Activated T-cell treated with anti-CD3 and anti-CD28 coated beads for 4 hours (primary cell): ENCODE data around the gene RAB28.

Experiments
- DNase-seq: peaks from one replicate; pipeline ENCODE4 v3.0.0-alpha.2; 2020

The RAB28 gene

DNA sequence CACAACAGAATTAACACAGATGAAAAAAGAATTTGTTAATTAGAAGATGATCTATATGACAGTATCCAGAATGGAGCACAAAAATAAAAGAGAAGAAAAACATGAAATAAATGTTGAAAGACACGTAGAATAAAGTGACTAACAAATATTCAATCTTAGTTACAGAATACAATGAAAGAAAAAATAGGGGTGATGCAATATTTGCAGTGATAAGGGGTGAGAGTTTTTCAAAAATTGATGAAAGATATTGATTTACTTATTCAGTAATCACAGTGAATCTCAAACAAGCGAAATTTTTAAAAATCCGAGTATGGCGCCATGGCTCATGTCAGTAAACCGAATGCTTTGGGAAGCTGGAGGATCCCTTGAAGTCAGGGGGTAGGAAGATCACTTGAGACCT is 20.2 kb upstream of the RAB28 start:
- no peak for DNase-seq

GRCh38 chr4:13498469-13498868 is 14.3 kb upstream of the RAB28 start:
- DNase-seq: no peak

- no peak for DNase-seq
Measured at GRCh38 chr4:13496605-13497004, 12.5 kb upstream of the RAB28 start.

DNA sequence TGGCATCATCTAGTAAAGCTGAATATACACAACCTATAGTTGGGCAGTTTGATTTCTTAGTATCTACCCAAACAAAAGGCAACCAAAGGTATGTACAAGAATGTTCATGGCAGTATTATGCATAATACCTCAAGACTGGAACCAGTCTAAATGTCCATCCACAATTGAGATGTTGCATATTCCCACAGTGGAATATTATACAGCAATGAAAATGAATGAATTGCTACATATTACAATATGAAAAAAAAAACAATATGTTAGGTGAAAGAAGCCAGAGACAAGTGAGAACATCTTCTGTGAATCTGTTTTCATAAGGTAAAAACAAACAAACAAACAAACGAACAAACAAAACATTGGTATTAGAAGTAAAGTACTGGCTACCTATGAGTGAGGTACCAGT is 11.6 kb upstream of the RAB28 start:
- no peak for DNase-seq

DNA sequence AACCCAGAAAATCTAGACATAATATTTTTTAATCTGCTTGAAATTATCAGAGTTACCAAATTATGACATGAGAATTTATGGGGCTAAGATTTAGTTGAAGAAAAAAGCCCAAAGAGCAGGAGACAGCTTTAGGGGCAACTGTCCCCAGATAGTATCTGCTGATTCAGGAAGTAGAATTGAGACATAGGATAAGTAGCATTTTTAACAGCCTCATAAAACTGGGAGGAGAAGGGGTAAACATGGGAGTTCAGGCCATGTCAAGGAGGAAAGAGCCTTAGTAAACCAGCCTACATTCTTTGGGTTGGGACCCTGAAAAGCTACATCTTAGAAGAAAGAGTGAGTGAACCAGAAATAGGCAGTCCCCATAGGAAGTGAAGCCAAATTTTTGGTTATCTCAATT is 9.7 kb upstream of the RAB28 start:
- DNase-seq: no peak

GRCh38 chr4:13492747-13493146 is 8.6 kb upstream of the RAB28 start:
- no peak for DNase-seq

DNA sequence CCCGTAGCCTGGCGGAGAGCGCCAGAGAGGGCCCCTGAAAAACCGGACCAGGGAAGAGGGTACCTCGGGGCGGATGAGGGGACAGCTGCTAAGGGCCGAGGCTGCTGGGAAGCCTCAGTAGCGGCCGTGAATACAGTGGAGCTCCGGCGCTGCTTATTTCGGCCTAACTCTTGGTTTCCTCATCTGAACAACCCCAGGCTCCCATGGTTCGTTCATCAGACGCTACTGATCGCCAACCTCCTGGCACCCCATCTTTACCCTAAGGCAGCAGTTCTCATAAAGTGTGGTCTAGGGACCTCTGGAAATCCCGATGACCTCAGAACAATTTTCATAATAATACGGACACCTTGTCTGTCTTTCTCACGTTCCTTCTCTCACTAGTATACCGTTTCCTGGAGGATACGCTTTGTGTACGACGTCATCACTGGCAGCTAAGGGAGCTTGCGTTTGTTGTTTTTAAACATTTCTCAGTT is 645 bp upstream of the RAB28 start:
- no peak for DNase-seq

GRCh38 chr4:13483768-13484121 is 395 bp downstream of the RAB28 start:
- no peak for DNase-seq

DNA sequence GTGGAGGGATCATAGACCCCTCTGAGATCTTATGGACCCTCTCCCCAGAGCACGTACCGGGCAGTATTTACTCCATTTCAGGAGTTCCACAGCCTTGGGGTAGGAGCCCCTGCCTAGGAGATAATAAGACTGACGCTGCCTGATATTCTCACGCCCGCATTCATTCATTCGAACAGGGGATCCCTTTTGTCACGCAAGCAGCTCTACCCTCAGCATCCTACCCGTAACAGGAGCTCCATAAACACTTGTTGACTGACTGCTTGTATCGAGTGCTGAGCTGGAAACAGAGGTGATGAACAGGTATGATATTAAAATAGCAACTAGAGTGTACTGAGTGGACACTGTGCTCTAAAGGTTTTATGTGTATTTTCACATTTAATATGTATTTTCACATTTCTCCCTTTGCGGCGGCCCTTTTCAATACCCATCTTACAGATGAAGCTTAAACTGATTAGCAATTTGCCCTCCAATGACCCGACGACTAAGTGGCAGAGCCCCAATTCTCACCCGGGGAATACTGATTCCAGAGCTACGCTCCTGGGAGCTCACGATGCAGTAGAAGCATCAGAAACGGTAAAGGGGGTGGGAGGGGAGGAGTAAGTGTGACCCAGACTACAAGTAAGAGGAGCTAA is 888 bp downstream of the RAB28 start:
- DNase-seq: no peak

DNA sequence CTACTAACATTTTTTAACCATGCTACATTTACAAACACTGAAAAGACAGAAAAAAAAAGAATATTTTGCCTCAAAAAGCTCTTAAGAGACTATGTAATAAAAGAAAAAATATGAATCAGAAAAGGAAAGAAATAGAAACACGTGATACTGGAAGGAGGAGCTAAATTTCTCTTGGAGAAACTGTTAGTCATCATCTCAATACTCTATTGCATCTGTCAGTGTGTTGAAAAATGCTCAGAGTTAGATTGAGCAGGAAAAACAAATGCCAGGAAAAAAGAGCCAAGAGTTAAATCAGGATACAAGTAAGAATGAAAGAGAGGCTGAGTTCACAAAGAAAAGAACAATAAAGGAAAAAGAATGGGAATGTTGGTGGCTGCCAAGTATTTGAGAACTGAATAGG is 2.6 kb downstream of the RAB28 start:
- no peak for DNase-seq

DNA sequence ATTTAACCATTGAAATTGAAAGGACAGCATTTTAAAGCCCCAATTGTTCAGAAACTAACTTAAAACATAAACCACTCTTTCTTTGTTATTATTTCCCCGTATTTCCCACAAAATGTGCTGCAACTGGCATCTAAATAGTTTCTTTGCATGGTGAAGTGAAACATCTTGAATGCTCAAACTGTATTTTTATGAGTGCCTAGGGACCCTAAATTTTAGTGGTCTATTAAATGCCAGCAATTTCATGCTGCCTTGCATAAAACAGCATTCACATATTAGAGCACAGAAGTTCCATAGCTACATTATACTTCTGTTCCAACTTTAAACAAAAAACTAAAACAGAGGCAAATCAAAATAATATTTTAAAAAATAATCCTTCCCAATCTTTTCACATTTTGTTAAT is 5.4 kb downstream of the RAB28 start:
- no peak for DNase-seq

- DNase-seq: no peak
Measured at GRCh38 chr4:13478131-13478530, 6.0 kb downstream of the RAB28 start.

- DNase-seq: no peak
Measured at GRCh38 chr4:13476915-13477314, 7.2 kb downstream of the RAB28 start.

GRCh38 chr4:13476152-13476551 is 8.0 kb downstream of the RAB28 start:
- DNase-seq: no peak

GRCh38 chr4:13471400-13471799 is 12.7 kb downstream of the RAB28 start:
- DNase-seq: no peak

DNA sequence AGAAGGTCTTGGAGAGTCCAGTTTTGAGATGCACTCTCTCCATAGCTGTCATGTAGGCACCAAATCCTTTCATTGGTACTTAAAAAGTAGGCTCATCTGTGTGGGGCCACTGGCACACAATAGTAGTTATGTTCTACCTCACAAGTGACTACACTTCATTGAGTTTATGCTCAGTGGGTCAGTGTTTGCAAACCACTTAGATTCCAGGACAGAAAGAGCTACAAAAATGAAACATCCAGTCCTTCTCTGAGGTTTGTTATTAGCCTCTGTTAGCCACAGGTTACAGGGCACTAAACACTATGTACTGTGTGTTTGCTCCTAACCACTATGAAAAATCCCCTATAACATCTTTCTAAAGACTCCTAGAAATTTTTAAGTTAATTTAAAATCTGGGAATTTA is 13.8 kb downstream of the RAB28 start:
- DNase-seq: no peak

GRCh38 chr4:13464973-13465372 is 19.2 kb downstream of the RAB28 start:
- no peak for DNase-seq

DNA sequence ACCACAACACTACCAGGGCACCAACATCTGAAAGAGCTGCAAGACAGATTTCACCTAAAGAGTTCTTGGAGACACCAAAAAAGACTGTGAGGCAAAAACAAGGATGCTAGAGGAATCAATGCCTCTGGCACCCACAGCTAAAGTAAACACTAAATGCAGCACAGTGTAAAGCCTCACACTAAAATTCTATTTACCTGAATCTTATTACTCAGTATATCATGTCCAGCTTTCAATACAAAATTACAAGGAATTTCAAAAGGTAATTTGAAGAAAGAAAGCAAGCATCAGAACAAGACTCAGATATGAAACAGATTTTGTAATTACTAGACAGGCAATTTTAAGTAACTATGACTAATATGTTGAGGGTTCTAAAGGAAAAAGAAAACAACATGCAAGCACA is 19.6 kb downstream of the RAB28 start:
- no peak for DNase-seq

DNA sequence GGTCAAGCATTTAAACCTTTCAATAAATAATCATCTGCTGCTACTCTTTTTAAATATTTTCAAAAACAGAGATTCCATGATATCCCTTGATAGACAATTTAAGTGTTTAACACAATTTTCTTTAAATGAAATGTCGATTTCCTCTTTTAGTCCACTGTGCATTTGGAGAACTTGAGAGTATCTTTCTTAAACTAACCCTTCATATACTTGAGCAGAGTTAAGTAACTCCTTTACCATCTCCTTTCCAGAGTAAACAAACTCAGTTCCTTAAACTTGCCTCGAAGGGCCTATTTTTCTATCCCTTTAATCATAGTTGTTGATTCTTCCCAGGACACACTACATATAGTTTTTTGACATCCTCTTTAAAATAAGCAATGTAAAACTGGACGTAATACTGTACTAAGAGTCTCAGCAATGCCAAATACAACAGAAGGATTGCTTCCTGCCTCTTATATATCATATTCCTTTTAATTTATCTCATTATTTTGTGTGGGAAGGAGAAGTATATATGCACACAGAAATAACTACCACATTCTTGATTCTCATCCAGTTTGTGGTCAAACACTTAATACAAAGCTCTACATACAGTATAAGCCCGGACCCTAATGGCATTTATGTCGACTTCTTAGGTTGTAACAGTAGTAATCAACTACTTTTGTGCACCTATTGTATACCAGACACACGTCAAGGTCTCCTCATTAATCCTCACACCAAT is 22.8 kb downstream of the RAB28 start:
- DNase-seq: no peak

DNA sequence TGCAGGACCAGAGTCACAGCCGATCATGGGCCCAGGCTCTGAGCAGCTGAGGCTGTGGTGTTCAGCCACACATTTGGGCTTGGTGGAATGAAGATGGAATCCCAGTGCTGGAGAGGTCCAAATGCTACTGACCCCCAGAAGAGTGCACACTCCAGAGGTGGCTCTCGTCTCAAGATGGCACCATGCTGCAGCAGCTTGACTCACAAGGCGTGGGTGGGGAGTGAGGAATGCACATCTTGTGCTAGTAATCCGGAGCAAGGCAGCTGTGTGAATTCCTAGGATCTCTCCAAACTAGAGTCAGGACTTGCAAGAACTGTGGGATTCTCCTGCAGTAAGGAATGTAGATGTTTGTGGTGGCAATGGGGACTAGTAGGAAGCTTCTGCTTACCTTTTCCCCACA is 28.7 kb downstream of the RAB28 start:
- DNase-seq: no peak

- DNase-seq: no peak
Measured at GRCh38 chr4:13454786-13455185, 29.4 kb downstream of the RAB28 start.

- no peak for DNase-seq
Measured at GRCh38 chr4:13452927-13453579, 31.1 kb downstream of the RAB28 start.

DNA sequence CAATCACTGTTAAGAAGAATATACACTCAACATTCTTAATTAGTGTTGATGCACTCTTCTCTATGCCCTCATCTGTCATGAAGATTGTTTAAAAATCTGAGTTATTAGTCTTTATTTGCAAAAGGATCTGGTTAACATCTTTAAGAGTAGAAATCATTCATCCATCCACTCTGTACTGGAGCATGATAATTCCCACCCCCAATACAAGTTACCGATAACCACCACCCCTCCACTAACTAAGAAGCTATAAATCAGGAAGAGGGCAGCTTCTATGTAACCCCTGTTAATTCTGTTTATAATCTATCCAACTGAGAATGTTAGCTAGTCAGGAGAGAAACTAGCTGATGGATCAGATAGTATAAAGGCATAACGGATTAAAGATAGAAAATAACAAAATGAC is 34.5 kb downstream of the RAB28 start:
- DNase-seq: no peak
